Endothelial cell of umbilical vein (primary cell): ENCODE measurements around the gene DUS1L. TPM values are rescaled to one million over a fixed set of nuclear protein-coding genes. Genes with fewer than 3 reads are reported as not detected.

Source experiments
- BruUV-seq: library from RNA; stranded (reverse); fragments of 400-500 nt; replicated peaks from 2 replicates; lab custom pipeline; 2021; lab: Mats Ljungman, UMichigan
- CTCF ChIA-PET: fragments of 300-600, 350-600 bp; sonication (Branson Sonifier 250); formaldehyde crosslinking; loops from one replicate; lab custom pipeline; 2021; ENCODE audit warnings: antibody characterized with exemption, inconsistent platforms; lab: Charles Lee
- POLR2A ChIA-PET: fragments of 300-600, 350-600 bp; sonication (Branson Sonifier 250); formaldehyde crosslinking; loops from one replicate; lab custom pipeline; 2021; ENCODE audit warnings: antibody characterized with exemption, inconsistent platforms; lab: Charles Lee
- DNase-seq: peaks from one replicate; pipeline ENCODE4 v3.0.0-alpha.2; 2011; ENCODE audit warnings: low read depth, low spot score
- FAIRE-seq: peaks from 2 replicates; lab custom pipeline; 2011; peaks lifted over from hg19 to GRCh38; lab: Jason Lieb, UNC
- H2AFZ ChIP-seq: 2 replicates; pipeline ENCODE4 v1.6.0; 2012; ENCODE audit warnings: low read depth, low read length, control low read depth, inconsistent platforms
- H3K27ac ChIP-seq: 2 replicates; pipeline ENCODE4 v1.5.1; 2011; ENCODE audit warnings: low read depth, mild to moderate bottlenecking, control low read depth, low read length, moderate library complexity; ENCODE audit not compliant: insufficient read depth
- H3K27me3 ChIP-seq, 2 experiments: 2 replicates each; pipeline versions ENCODE4 v1.6.0 to v1.6.1; 2011; ENCODE audit warnings: low read length in 2 of 2, mixed read lengths in 1 of 2; ENCODE audit not compliant: control insufficient read depth in 2 of 2, insufficient read depth in 2 of 2
- H3K36me3 ChIP-seq, 2 experiments: 2 replicates in 1 of 2; 3 replicates in 1 of 2; pipeline ENCODE4 v1.5.1; 2011; ENCODE audit warnings: low read length in 2 of 2, mild to moderate bottlenecking in 1 of 2, moderate library complexity in 1 of 2; ENCODE audit not compliant: control insufficient read depth in 2 of 2, insufficient read depth in 2 of 2; ENCODE audit errors: extremely low read depth in 1 of 2
- H3K4me1 ChIP-seq: 3 replicates; pipeline ENCODE4 v1.5.1; 2011; ENCODE audit warnings: mild to moderate bottlenecking, low read length; ENCODE audit not compliant: control insufficient read depth, insufficient read depth; ENCODE audit errors: extremely low read depth
- H3K4me2 ChIP-seq: 2 replicates; pipeline ENCODE4 v1.6.1; 2011; ENCODE audit warnings: low read length, control low read depth, mixed read lengths; ENCODE audit not compliant: insufficient read depth
- H3K4me3 ChIP-seq, 3 experiments: fragments of 200-600 bp in 1 of 3; sonication (generic), shearing (Covaris generic) in 1 of 3; replicated peaks in 1 of 3; 2 replicates each; pipeline ENCODE4 v1.5.1; 2011 to 2016; ENCODE audit warnings: control low read depth in 3 of 3, low read length in 3 of 3, mild to moderate bottlenecking in 2 of 3, inconsistent platforms in 1 of 3, low read depth in 1 of 3, moderate library complexity in 1 of 3; ENCODE audit not compliant: insufficient read depth in 1 of 3
- H3K79me2 ChIP-seq: 2 replicates; pipeline ENCODE4 v1.6.0; 2012; ENCODE audit warnings: low read length, inconsistent platforms; ENCODE audit not compliant: control insufficient read depth, insufficient read depth
- H3K9ac ChIP-seq: replicated peaks from 2 replicates; pipeline ENCODE3; 2011; ENCODE audit warnings: low read length, control low read depth; ENCODE audit not compliant: insufficient read depth; ENCODE audit errors: extremely low read depth
- H3K9me1 ChIP-seq: replicated peaks from 3 replicates; pipeline ENCODE4 v1.6.0; 2011; ENCODE audit warnings: mild to moderate bottlenecking, low read length; ENCODE audit not compliant: control insufficient read depth, insufficient read depth; ENCODE audit errors: extremely low read depth
- H3K9me3 ChIP-seq: replicated peaks from 2 replicates; pipeline ENCODE4 v1.5.1; 2012; ENCODE audit warnings: low read length, inconsistent platforms; ENCODE audit not compliant: control insufficient read depth, insufficient read depth
- H4K20me1 ChIP-seq: replicated peaks from 2 replicates; pipeline ENCODE3; 2011; ENCODE audit warnings: mild to moderate bottlenecking, low read length; ENCODE audit not compliant: control insufficient read depth, insufficient read depth; ENCODE audit errors: extremely low read depth
- EZH2 ChIP-seq: IDR thresholded peaks from 2 replicates; pipeline ENCODE4 v1.6.1; 2012; ENCODE audit warnings: borderline replicate concordance, low read depth, mild to moderate bottlenecking, moderate library complexity, low read length, inconsistent platforms; ENCODE audit not compliant: severe bottlenecking
- FOS ChIP-seq: IDR thresholded peaks from 2 replicates; pipeline ENCODE4 v1.6.1; 2011; ENCODE audit warnings: mild to moderate bottlenecking, low read length, moderate library complexity, borderline replicate concordance; ENCODE audit not compliant: insufficient read depth
- GATA2 ChIP-seq: IDR thresholded peaks from 2 replicates; pipeline ENCODE4 v1.7.0; 2011; ENCODE audit warnings: low read depth, mild to moderate bottlenecking, moderate library complexity, mixed read lengths, low read length; ENCODE audit not compliant: insufficient read length, insufficient read depth
- JUN ChIP-seq: IDR thresholded peaks from 2 replicates; pipeline ENCODE4 v1.6.1; 2011; ENCODE audit warnings: borderline replicate concordance, low read depth; ENCODE audit not compliant: insufficient read length, insufficient read depth
- MYC ChIP-seq: IDR thresholded peaks from one replicate; pipeline ENCODE4 v1.6.1; 2011; ENCODE audit warnings: mild to moderate bottlenecking, low read depth, low read length
- POLR2A ChIP-seq: IDR thresholded peaks from 2 replicates; pipeline ENCODE4 v1.6.1; 2012; ENCODE audit warnings: low read depth, mild to moderate bottlenecking, control low read depth, low read length
- POLR2AphosphoS5 ChIP-seq: IDR thresholded peaks from 2 replicates; pipeline ENCODE4 v1.6.1; 2012; ENCODE audit warnings: low read depth, mild to moderate bottlenecking, control low read depth, low read length, moderate library complexity; ENCODE audit not compliant: insufficient read depth
- dilution Hi-C: fragments of 300-500 bp; cut with MboI; formaldehyde crosslinking; loops from one replicate; pipeline ENCODE4 v1.15.0; 2019; ENCODE audit warnings: low sequenced_read_pairs; ENCODE audit not compliant: extremely low pct_ligation_motif_present
- intact Hi-C: fragments of 100-400 bp; cut with micrococcal nuclease; formaldehyde crosslinking; loops from one replicate; pipeline ENCODE4 v1.10.0; 2022
- polyA plus RNA-seq, 4 experiments: library from polyadenylated mRNA; depleted of rRNA in 3 of 4; stranded (reverse) in 3 of 4; unstranded in 1 of 4; fragments of >200 nt; gene quantifications; 2 replicates each; pipeline versions ENCODE4 v1.2.1 to v1.2.3, GENCODE V29; 2011 to 2012; ENCODE audit warnings: missing spikeins in 1 of 4
- total RNA-seq: library from RNA; stranded (reverse); gene quantifications from 2 replicates; pipeline ENCODE4 v1.2.3, GENCODE V29; 2021
- TF ChIP-seq, protein P1 (sequence below): IDR thresholded peaks from 2 replicates; pipeline ENCODE4 v1.6.1; 2011; ENCODE audit not compliant: insufficient read depth, insufficient read length
- TF ChIP-seq, protein P2 (sequence below), 2 donors: IDR thresholded peaks; 1 replicate in 1 of 2; 2 replicates in 1 of 2; pipeline ENCODE4 v1.5.1; 2011; ENCODE audit warnings: low read length in 2 of 2, mild to moderate bottlenecking in 2 of 2, moderate library complexity in 2 of 2, control low read depth in 1 of 2, inconsistent platforms in 1 of 2, low read depth in 1 of 2; ENCODE audit not compliant: insufficient read depth in 1 of 2; ENCODE audit errors: extremely low read depth in 1 of 2

The DUS1L gene
- total and polyA plus RNA-seq, 2 donors (not counting 3 experiments of a cell fraction or from before 2014, with no cell fraction given): 60.1 to 92.9 TPM

GRCh38 chr17:82086941-82087906 is 21.6 kb upstream of the DUS1L start:
- H4K20me1 ChIP-seq: no peaks in the 10 kb centered on the region
- no peaks in the 10 kb centered on the region for H3K9me1 ChIP-seq
- H3K27ac ChIP-seq: no peak overlapping the region
- DNase-seq (no peak), FAIRE-seq (no peak)
- no peaks in the 10 kb centered on the region for H3K9me3 ChIP-seq
- no peaks in the 10 kb centered on the region for H3K27me3 ChIP-seq
- H3K4me3 ChIP-seq: no peak overlapping the region
- H3K36me3 ChIP-seq: peaks cover 39 to 87% of the 10 kb centered on the region in 2 experiments
- TF ChIP-seq POLR2AphosphoS5 (no peak), EZH2 (no peak), GATA2 (no peak), FOS (no peak), JUN (no peak), POLR2A (no peak), MYC (no peak)
- TF ChIP-seq, protein P1, sequence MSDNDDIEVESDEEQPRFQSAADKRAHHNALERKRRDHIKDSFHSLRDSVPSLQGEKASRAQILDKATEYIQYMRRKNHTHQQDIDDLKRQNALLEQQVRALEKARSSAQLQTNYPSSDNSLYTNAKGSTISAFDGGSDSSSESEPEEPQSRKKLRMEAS: no peak
- TF ChIP-seq, protein P2, sequence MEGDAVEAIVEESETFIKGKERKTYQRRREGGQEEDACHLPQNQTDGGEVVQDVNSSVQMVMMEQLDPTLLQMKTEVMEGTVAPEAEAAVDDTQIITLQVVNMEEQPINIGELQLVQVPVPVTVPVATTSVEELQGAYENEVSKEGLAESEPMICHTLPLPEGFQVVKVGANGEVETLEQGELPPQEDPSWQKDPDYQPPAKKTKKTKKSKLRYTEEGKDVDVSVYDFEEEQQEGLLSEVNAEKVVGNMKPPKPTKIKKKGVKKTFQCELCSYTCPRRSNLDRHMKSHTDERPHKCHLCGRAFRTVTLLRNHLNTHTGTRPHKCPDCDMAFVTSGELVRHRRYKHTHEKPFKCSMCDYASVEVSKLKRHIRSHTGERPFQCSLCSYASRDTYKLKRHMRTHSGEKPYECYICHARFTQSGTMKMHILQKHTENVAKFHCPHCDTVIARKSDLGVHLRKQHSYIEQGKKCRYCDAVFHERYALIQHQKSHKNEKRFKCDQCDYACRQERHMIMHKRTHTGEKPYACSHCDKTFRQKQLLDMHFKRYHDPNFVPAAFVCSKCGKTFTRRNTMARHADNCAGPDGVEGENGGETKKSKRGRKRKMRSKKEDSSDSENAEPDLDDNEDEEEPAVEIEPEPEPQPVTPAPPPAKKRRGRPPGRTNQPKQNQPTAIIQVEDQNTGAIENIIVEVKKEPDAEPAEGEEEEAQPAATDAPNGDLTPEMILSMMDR (IDR thresholded peaks at IDR 0.05; ENCODE audit: extremely low read depth in 1 of 2, insufficient read depth in 1 of 2, low read depth in 1 of 2, low read length in 2 of 2): no peak
- CTCF ChIA-PET: interaction anchor here (4.4 kb wide), 1 partner anchor 57 kb away, joined by 13 read pairs; the partner anchor contains the start of gene RAC3
- intact Hi-C loops (no loop called here), dilution Hi-C loops (no loop called here)
- H3K79me2 ChIP-seq: peaks cover 11% of the 10 kb centered on the region
- H2AFZ ChIP-seq: no peak overlapping the region
- H3K9ac ChIP-seq: no peak overlapping the region
- H3K4me2 ChIP-seq: no peak overlapping the region
- no TSS peak for BruUV-seq
- H3K4me1 ChIP-seq: no peaks in the 10 kb centered on the region
- POLR2A ChIA-PET: interaction anchor here (1.2 kb wide), 1 partner anchor 11 kb away, joined by 4 read pairs; the partner anchor contains the start of gene FASN
